ENCODE results near the gene CENPB.

GRCh38 chr20:3739926-3740451 is 46.6 kb downstream of the CENPB start:
- TF ChIP-seq EZH2 (IDR thresholded peaks at IDR 0.05) (no peak), POLR2AphosphoS5 (IDR thresholded peaks at IDR 0.05; ENCODE audit: borderline replicate concordance, low read depth, low read length) (no peak), FOXP2 (optimal IDR thresholded peaks at IDR 0.05; ENCODE audit: control extremely low read depth, extremely low read length, insufficient read depth) (no peak)
